ENCODE data around the gene GNG2.

The GNG2 gene

DNA sequence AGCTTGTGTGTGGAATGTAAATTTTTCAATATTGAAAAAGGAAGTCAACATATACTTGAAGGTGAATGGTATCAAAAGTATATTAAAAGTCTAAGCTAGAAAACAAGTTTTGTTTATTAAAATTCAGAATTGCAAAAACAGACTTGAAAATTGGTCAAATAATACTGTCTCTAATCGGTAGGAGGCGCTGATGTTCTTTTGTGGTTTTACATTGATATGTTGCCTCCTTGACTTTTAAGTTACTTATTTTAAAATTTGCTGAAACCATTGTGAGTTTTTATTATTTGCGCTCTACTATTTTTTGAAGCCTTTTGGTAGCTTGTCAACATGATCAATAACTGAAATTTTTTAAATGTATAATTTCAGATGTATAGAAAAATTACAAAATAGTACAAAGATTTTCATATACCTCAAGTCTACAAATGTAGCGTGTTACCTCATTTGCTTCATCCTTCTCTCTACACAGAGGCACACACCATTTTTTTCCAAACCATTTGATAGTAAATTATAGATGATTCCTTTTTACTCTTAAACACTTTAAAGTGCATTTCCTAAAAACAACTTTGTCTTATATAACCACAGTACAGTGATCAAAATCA lies 135.8 kb downstream of the GNG2 start:
- ATAC-seq (replicated peaks; ENCODE audit: extremely low read depth, poor library complexity, severe bottlenecking): no peak
- Mint-ChIP-seq H3K27me3 (no peaks in the 10 kb centered on the region), H3K4me1 (peaks cover 27% of the 10 kb centered on the region), H3K27ac (ENCODE audit: low read depth) (peak overlapping the region; percentile 57), H3K4me3 (no peak overlapping the region), H3K36me3 (ENCODE audit: insufficient read depth) (peaks cover 48% of the 10 kb centered on the region), H3K9me3 (no peaks in the 10 kb centered on the region)
- no peak for DNase-seq (ENCODE audit: low spot score in 2 of 2)

DNA sequence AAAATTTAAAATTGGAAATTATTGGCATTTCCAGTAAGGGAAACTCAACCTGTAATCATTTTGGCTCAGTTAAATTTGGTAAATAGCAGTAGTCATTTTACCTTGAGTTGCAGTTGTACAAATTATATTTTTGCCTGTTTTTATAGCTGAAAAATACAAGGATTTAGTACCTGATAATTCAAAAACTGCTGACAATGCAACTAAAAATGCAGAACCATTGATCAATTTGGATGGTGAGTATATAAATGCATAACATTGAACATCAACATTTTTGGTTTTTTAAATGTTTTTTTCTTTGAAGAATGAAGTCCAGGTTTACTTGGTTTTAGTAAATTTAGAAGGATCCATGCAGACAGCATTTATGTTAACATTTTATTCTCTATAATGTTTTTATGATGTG lies 137.9 kb downstream of the GNG2 start:
- Mint-ChIP-seq H3K9me3 (no peaks in the 10 kb centered on the region), H3K4me1 (peaks cover 23% of the 10 kb centered on the region), H3K27ac (ENCODE audit: low read depth) (no peak overlapping the region), H3K27me3 (no peaks in the 10 kb centered on the region), H3K36me3 (ENCODE audit: insufficient read depth) (peaks cover 44% of the 10 kb centered on the region), H3K4me3 (no peak overlapping the region)
- ATAC-seq (replicated peaks; ENCODE audit: extremely low read depth, poor library complexity, severe bottlenecking): no peak
- DNase-seq (ENCODE audit: low spot score in 2 of 2): no peak

DNA sequence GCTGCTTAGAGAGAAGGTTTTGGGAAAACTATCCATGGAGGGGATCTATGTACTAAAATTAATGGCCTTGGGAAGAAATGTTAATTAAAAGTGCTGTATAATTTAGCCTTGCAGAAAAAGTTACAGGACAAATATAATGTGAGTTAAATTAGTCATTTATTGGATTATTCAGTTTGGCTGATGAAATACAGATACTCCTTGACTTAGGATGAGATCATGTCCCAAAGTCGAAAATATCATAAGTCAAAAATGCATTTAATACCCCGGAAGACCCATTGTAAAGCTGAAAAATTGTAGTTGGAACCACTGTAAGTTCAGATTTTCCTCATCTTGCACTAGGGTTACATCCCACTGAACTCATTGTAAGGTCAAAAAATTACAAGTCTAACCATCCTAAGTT lies 138.7 kb downstream of the GNG2 start:
- no peak for ATAC-seq (replicated peaks; ENCODE audit: extremely low read depth, poor library complexity, severe bottlenecking)
- Mint-ChIP-seq H3K27ac (ENCODE audit: low read depth) (no peak overlapping the region), H3K4me3 (no peak overlapping the region), H3K4me1 (peaks cover 18% of the 10 kb centered on the region), H3K9me3 (no peaks in the 10 kb centered on the region), H3K36me3 (ENCODE audit: insufficient read depth) (peaks cover 47% of the 10 kb centered on the region), H3K27me3 (no peaks in the 10 kb centered on the region)
- no peak for DNase-seq (ENCODE audit: low spot score in 2 of 2)

DNA sequence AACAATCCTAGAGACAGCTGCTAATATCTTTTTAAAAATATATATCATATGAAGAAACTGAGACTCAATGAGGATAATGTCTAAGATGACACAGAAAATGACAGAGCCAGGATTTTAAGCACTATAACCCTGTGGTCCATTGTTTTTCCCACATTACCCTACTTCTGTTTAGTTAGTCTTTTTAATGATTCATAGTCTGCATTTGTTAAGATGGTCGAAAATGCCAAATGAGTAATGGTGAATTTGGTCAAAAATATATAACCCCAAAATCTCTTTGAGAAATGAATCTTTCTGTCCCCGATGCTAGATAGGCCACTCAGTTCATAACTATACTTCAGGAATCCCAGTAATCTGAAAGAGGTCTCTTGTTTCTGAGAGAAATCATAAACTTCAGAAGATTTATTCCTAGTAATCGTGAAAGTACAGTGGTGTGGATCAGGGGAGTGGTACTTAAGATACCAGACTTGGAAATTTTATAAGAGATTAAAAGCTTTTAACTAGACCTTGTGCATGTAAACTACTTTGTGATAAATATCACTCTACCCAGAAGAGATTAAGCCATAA lies 139.7 kb downstream of the GNG2 start:
- ATAC-seq (replicated peaks; ENCODE audit: extremely low read depth, poor library complexity, severe bottlenecking): no peak
- Mint-ChIP-seq H3K36me3 (ENCODE audit: insufficient read depth) (peaks cover 50% of the 10 kb centered on the region), H3K4me3 (no peak overlapping the region), H3K27me3 (no peaks in the 10 kb centered on the region), H3K4me1 (peaks cover 9% of the 10 kb centered on the region), H3K9me3 (no peaks in the 10 kb centered on the region), H3K27ac (ENCODE audit: low read depth) (no peak overlapping the region)
- no peak for DNase-seq (ENCODE audit: low spot score in 2 of 2)

DNA sequence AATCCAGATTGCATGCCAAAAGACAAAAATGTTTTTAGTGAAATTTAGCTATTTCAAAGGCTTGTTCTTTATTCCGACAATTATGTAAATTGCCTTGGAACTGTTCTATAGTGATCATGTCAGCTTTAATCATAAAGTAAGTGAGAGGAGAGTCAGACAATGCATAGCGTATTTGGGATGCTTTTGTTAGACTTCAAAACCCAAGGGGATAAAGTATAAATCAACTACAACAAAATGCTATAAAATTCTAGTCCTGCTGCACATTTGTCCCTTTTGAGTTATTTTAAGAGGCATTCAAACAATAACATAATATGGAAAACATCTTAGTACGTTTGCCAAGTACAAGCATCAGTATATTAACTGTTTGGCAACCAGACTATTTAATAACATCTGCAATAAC lies 140.3 kb downstream of the GNG2 start:
- Mint-ChIP-seq H3K36me3 (ENCODE audit: insufficient read depth) (peaks cover 52% of the 10 kb centered on the region), H3K9me3 (no peaks in the 10 kb centered on the region), H3K27me3 (no peaks in the 10 kb centered on the region), H3K4me3 (no peak overlapping the region), H3K27ac (ENCODE audit: low read depth) (no peak overlapping the region), H3K4me1 (peaks cover 9% of the 10 kb centered on the region)
- no peak for DNase-seq (ENCODE audit: low spot score in 2 of 2)
- no peak for ATAC-seq (replicated peaks; ENCODE audit: extremely low read depth, poor library complexity, severe bottlenecking)

DNA sequence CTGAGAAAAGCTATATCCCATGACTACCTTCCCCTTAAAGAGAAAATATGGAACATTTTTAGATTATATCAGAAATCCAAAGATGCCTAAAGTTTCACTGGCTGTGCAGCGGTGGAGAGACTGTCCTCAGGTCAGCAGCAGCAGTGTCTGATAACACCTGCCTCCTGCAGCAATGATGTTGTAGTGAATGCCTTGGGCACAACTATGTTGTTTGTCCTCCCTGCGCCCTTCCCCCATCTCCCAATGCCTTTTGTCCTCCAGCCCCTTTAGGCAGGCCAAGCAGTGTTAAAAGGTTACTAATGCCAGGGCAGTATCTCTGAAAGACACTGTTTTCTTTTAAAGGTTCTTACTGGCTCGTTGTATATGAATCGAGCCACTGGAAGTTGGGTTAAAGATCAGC lies 142.1 kb downstream of the GNG2 start:
- Mint-ChIP-seq H3K27me3 (no peaks in the 10 kb centered on the region), H3K4me3 (no peak overlapping the region), H3K27ac (ENCODE audit: low read depth) (no peak overlapping the region), H3K36me3 (ENCODE audit: insufficient read depth) (peaks cover 53% of the 10 kb centered on the region), H3K9me3 (no peaks in the 10 kb centered on the region), H3K4me1 (no peaks in the 10 kb centered on the region)
- no peak for ATAC-seq (replicated peaks; ENCODE audit: extremely low read depth, poor library complexity, severe bottlenecking)
- DNase-seq (ENCODE audit: low spot score in 2 of 2): no peak

DNA sequence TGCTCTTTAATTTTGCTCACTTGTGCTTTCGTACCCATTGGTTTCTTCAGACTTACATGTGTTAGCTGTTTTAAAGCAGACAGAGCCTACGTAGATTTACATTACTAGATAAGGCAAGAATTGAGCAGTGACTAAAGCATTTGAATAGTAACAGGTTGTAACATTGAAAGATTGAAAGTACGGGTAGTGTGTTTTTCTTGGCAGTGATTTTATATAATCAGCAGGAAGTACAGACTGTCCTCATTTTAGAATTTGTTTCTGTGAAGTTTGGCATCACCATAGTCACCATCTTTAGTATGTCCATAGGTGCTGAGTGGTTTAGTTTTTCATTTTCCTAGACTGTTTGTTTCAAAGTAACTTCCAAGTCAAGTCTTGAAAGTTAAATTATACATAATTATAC lies 142.9 kb downstream of the GNG2 start:
- DNase-seq (ENCODE audit: low spot score in 2 of 2) (no peak), ATAC-seq (replicated peaks; ENCODE audit: extremely low read depth, poor library complexity, severe bottlenecking) (no peak)
- Mint-ChIP-seq H3K36me3 (ENCODE audit: insufficient read depth) (peaks cover 50% of the 10 kb centered on the region), H3K4me3 (no peak overlapping the region), H3K4me1 (no peaks in the 10 kb centered on the region), H3K27me3 (no peaks in the 10 kb centered on the region), H3K27ac (ENCODE audit: low read depth) (no peak overlapping the region), H3K9me3 (no peaks in the 10 kb centered on the region)

DNA sequence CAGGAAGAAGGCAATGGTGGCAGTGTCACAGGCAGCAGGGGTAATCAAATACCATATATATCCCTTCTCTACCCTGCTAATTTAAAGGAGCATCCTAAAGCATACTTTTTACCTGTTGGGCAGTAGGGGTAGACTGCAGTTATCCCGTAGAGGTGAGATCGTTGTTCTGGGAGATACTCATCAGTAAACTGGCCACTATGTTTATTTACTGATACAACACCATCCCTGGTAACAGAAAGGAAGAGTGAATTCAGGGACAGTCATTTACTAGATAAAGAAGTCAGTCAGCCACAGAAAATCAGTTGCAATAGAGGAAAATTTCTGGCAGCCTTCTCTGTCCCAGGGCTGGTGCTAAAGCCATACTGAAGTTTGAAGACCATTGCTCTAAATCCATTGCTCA lies 145.2 kb downstream of the GNG2 start:
- peaks cover 45% of the 10 kb centered on the region for H3K36me3 Mint-ChIP-seq (ENCODE audit: insufficient read depth)
- DNase-seq (ENCODE audit: low spot score in 2 of 2): no peak
- no peaks in the 10 kb centered on the region for H3K4me1 Mint-ChIP-seq
- no peaks in the 10 kb centered on the region for H3K27me3 Mint-ChIP-seq
- no peak overlapping the region for H3K27ac Mint-ChIP-seq (ENCODE audit: low read depth)
- no peak for ATAC-seq (replicated peaks; ENCODE audit: extremely low read depth, poor library complexity, severe bottlenecking)
- no peak overlapping the region for H3K4me3 Mint-ChIP-seq
- no peaks in the 10 kb centered on the region for H3K9me3 Mint-ChIP-seq

DNA sequence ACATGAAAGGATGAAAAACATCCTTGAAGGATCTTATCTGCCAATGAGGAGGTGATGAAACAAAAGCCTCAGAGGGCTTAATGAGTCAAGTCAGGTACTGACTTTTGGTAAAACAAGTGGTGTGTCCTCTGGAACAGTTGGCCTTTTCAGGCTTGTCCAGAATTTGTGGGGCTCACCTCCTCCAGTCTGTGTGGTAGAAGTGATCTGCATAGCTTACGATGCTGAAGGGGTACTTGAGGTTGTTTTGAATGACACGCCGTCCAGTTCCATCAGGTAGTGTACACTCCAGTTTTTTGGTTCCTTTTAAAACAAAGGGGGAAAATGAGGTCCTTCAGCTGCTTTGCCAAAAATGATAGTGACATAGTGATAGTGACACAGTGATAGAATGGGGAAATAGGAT lies 145.9 kb downstream of the GNG2 start:
- no peaks in the 10 kb centered on the region for H3K9me3 Mint-ChIP-seq
- DNase-seq (ENCODE audit: low spot score in 2 of 2) (no peak), ATAC-seq (replicated peaks; ENCODE audit: extremely low read depth, poor library complexity, severe bottlenecking) (no peak)
- H3K36me3 Mint-ChIP-seq (ENCODE audit: insufficient read depth): peaks cover 44% of the 10 kb centered on the region
- no peaks in the 10 kb centered on the region for H3K27me3 Mint-ChIP-seq
- H3K4me3 Mint-ChIP-seq: no peak overlapping the region
- H3K4me1 Mint-ChIP-seq: no peaks in the 10 kb centered on the region
- H3K27ac Mint-ChIP-seq (ENCODE audit: low read depth): no peak overlapping the region

DNA sequence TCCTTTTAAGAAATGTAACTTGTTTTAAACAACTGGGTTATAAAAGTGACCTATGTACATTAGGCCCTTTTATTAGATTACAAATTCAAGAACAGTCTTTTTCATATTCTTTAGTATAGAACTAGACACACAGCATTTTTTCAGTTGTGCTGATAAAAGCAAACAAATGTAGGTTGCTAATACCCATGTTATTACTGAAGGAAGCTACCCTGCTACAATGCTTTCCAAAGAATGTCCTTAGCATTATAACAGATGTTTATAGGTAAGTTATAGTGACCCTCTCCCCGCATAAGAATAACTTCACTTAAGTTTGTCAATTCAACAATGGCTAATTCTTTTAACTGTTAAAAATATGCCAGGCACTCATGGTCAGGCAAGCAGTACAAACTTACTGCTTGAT lies 146.8 kb downstream of the GNG2 start:
- Mint-ChIP-seq H3K9me3 (no peaks in the 10 kb centered on the region), H3K27ac (ENCODE audit: low read depth) (no peak overlapping the region), H3K4me3 (no peak overlapping the region), H3K27me3 (no peaks in the 10 kb centered on the region), H3K36me3 (ENCODE audit: insufficient read depth) (peaks cover 36% of the 10 kb centered on the region), H3K4me1 (no peaks in the 10 kb centered on the region)
- ATAC-seq (replicated peaks; ENCODE audit: extremely low read depth, poor library complexity, severe bottlenecking) (no peak), DNase-seq (ENCODE audit: low spot score in 2 of 2) (no peak)

DNA sequence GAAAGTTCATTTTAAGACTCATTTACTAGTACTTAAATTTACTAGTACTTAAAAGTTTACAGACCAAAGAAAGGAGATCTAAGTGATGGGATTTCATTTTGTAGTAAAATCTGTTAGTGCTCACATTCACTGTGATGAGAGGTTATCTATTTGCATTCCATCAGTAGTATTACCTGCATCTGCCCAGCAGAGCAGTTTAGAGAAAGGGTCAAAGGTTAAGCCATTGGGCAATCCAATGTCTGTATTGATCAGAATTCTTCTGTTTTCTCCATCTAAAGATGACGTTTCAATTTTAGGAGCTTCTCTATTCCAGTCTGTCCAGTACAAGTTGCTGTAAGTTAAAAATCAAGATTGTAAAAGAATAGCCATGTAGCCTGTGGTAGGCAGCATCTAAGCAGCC lies 147.2 kb downstream of the GNG2 start:
- ATAC-seq (replicated peaks; ENCODE audit: extremely low read depth, poor library complexity, severe bottlenecking) (no peak), DNase-seq (ENCODE audit: low spot score in 2 of 2) (no peak)
- Mint-ChIP-seq H3K9me3 (no peaks in the 10 kb centered on the region), H3K36me3 (ENCODE audit: insufficient read depth) (peaks cover 34% of the 10 kb centered on the region), H3K27me3 (no peaks in the 10 kb centered on the region), H3K4me3 (no peak overlapping the region), H3K4me1 (no peaks in the 10 kb centered on the region), H3K27ac (ENCODE audit: low read depth) (no peak overlapping the region)

DNA sequence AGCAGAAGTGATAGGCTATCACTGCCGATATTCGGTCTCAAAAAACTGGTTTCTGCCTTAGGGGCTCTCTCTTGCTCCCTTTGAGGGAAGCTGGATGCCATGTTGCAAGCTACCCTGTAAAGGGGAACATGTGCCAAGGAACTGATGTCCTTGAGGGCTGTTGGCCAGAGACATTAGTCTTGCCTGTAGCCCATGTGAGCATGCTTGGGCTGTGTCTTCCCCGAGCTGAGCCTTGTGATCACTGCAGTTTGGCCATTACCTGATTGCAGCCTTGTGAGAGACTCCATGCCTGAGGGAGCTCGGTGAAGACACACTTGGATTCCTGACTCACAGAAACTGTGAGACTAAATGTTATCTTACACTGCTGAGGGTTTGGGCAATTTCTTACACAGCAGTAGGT lies 147.7 kb downstream of the GNG2 start:
- ATAC-seq (replicated peaks; ENCODE audit: extremely low read depth, poor library complexity, severe bottlenecking) (no peak), DNase-seq (ENCODE audit: low spot score in 2 of 2) (no peak)
- no peaks in the 10 kb centered on the region for H3K4me1 Mint-ChIP-seq
- H3K36me3 Mint-ChIP-seq (ENCODE audit: insufficient read depth): peaks cover 34% of the 10 kb centered on the region
- H3K9me3 Mint-ChIP-seq: no peaks in the 10 kb centered on the region
- no peak overlapping the region for H3K27ac Mint-ChIP-seq (ENCODE audit: low read depth)
- H3K27me3 Mint-ChIP-seq: no peaks in the 10 kb centered on the region
- no peak overlapping the region for H3K4me3 Mint-ChIP-seq

DNA sequence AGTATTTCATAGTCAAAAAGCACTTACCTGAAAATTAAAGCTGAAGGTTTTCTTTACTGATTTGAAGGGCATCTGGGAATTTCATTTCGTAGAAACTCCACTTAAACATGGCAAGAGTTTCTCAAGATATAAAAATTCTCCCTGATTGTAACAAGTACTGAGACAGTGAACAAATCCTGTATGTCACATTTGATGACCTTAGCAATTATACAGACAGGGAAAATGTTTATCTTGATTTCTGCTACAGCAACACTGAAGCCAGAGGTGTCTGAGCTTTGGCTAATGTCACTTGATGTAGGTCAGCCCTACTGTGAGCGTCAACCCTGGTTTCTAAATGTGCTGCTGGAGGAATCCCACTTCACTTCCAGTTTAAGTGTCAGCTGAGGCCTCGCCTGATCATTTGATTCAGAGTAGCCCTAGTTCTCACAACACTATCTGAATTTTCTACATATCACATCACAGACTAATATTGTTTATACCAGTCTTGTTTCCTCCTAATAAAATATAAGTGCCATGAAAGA lies 149.8 kb downstream of the GNG2 start:
- Mint-ChIP-seq H3K27me3 (no peaks in the 10 kb centered on the region), H3K27ac (ENCODE audit: low read depth) (no peak overlapping the region), H3K4me1 (peaks cover 5% of the 10 kb centered on the region), H3K36me3 (ENCODE audit: insufficient read depth) (peaks cover 25% of the 10 kb centered on the region), H3K9me3 (no peaks in the 10 kb centered on the region), H3K4me3 (no peak overlapping the region)
- ATAC-seq (replicated peaks; ENCODE audit: extremely low read depth, poor library complexity, severe bottlenecking): no peak
- DNase-seq (ENCODE audit: low spot score in 2 of 2): no peak
